ENCODE results near the gene GP1BA.

GRCh38 chr17:4893721-4894560, 38.1 kb upstream of the GP1BA start:
- no peak for TF ChIP-seq CTCF (conservative IDR thresholded peaks at IDR 0.05 in 1 of 2, IDR thresholded peaks at IDR 0.05 in 1 of 2; ENCODE audit: low read depth in 1 of 2, low read length in 2 of 2)
- TF ChIP-seq EZH2 (IDR thresholded peaks at IDR 0.05; ENCODE audit: low read length, missing control alignments): no peak
